ENCODE measurements around the gene SCRG1.

DNA sequence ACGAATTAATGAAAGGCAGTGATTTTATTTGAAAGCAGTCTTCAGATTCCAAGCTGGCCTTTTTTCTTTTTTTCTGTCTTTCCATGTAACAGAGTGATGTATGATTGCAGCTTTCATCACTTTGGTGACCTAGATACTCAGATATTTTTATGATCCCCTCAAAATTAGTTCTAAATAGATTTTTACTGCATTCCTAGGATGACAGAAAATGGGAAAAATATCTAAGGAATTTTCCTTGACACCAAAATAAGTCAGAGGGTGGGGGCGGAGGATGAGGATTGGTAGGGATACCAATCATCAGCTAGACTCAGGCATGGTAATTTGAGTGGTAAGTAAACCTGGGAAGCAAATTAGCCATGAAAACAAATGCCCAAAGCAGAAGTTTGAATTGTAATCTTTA is 52.8 kb downstream of the SCRG1 start:
- TF ChIP-seq, protein P1, sequence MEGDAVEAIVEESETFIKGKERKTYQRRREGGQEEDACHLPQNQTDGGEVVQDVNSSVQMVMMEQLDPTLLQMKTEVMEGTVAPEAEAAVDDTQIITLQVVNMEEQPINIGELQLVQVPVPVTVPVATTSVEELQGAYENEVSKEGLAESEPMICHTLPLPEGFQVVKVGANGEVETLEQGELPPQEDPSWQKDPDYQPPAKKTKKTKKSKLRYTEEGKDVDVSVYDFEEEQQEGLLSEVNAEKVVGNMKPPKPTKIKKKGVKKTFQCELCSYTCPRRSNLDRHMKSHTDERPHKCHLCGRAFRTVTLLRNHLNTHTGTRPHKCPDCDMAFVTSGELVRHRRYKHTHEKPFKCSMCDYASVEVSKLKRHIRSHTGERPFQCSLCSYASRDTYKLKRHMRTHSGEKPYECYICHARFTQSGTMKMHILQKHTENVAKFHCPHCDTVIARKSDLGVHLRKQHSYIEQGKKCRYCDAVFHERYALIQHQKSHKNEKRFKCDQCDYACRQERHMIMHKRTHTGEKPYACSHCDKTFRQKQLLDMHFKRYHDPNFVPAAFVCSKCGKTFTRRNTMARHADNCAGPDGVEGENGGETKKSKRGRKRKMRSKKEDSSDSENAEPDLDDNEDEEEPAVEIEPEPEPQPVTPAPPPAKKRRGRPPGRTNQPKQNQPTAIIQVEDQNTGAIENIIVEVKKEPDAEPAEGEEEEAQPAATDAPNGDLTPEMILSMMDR (IDR thresholded peaks at IDR 0.05): no peak
- TF ChIP-seq POLR2A (IDR thresholded peaks at IDR 0.05) (no peak), EP300 (IDR thresholded peaks at IDR 0.05) (no peak), POLR2AphosphoS5 (IDR thresholded peaks at IDR 0.05) (no peak)
